ENCODE results near the gene PTPRF.
"Not testable (repeated sequence)": the region's sequence is repeated elsewhere in the genome, so short reads cannot be mapped to it uniquely, and the experiment has no call there.

Gene PTPRF

GRCh38 chr1:43530483-43531106, at the start of gene PTPRF:
PTPRF (plus strand) TSS chr1:43530883; CDS start chr1:43545076, 14,193 bp downstream.
- DNase-seq (ENCODE audit: low read depth), result peak; percentile 77

GRCh38 chr1:43481491-43481890, 49.2 kb upstream of the PTPRF start:
- no peak for DNase-seq (ENCODE audit: low read depth)

- DNase-seq (ENCODE audit: low read depth), result no peak
Observed at GRCh38 chr1:43482215-43482614, 48.5 kb upstream of the PTPRF start.

- DNase-seq (ENCODE audit: low read depth), result no peak
Observed at GRCh38 chr1:43484367-43484766, 46.3 kb upstream of the PTPRF start.

- DNase-seq (ENCODE audit: low read depth), result no peak
Observed at GRCh38 chr1:43488165-43488564, 42.5 kb upstream of the PTPRF start.

GRCh38 chr1:43491061-43491460, 39.6 kb upstream of the PTPRF start:
- no peak for DNase-seq (ENCODE audit: low read depth)

- peak; percentile 74 for DNase-seq (ENCODE audit: low read depth)
Observed at GRCh38 chr1:43492826-43493225, 37.9 kb upstream of the PTPRF start.

GRCh38 chr1:43493661-43494450, 36.8 kb upstream of the PTPRF start:
- no peak for DNase-seq (ENCODE audit: low read depth)

- DNase-seq (ENCODE audit: low read depth), result no peak
Observed at GRCh38 chr1:43495204-43495603, 35.5 kb upstream of the PTPRF start.

- DNase-seq (ENCODE audit: low read depth), result no peak
Observed at GRCh38 chr1:43499898-43500297, 30.8 kb upstream of the PTPRF start.

GRCh38 chr1:43501806-43502205, 28.9 kb upstream of the PTPRF start:
- not testable (repeated sequence) for DNase-seq (ENCODE audit: low read depth)

- DNase-seq (ENCODE audit: low read depth), result no peak
Observed at GRCh38 chr1:43503534-43503933, 27.1 kb upstream of the PTPRF start.

- no peak for DNase-seq (ENCODE audit: low read depth)
Observed at GRCh38 chr1:43505077-43505780, 25.5 kb upstream of the PTPRF start.

- no peak for DNase-seq (ENCODE audit: low read depth)
Observed at GRCh38 chr1:43506233-43506632, 24.4 kb upstream of the PTPRF start.

- DNase-seq (ENCODE audit: low read depth), result no peak
Observed at GRCh38 chr1:43507296-43508295, 23.1 kb upstream of the PTPRF start.

- no peak for DNase-seq (ENCODE audit: low read depth)
Observed at GRCh38 chr1:43509007-43509739, 21.5 kb upstream of the PTPRF start.

GRCh38 chr1:43509740-43510375, 20.8 kb upstream of the PTPRF start:
- no peak for DNase-seq (ENCODE audit: low read depth)

GRCh38 chr1:43510621-43511020, 20.1 kb upstream of the PTPRF start:
- DNase-seq (ENCODE audit: low read depth), result no peak

- no peak for DNase-seq (ENCODE audit: low read depth)
Observed at GRCh38 chr1:43511394-43511793, 19.3 kb upstream of the PTPRF start.

GRCh38 chr1:43512133-43512532, 18.6 kb upstream of the PTPRF start:
- DNase-seq (ENCODE audit: low read depth), result no peak

GRCh38 chr1:43512681-43513080, 18.0 kb upstream of the PTPRF start:
- no peak for DNase-seq (ENCODE audit: low read depth)
